ENCODE data around the gene RIMS4.

The RIMS4 gene

DNA sequence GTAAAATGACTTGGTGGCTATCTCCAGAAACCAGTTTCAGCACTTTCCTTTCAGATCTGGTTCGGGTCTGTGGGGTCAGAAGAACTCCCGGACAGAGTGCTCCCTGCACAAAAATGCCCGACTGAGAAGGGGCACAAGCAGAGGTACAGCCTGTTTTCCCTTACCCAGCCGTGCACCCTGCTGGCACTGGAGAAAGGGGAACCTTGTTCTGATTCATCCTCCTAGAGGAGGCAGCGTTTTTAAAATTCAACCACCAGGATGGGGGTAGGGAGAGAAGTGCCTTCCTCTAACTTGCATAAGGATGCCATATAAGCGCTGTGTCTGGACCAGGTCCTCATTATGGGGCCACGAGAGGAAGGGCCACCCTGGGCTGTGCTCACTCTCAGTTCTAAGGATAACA is 17.6 kb downstream of the RIMS4 start:
- H3K4me3 ChIP-seq (ENCODE audit: low read depth, low read length): no peak overlapping the region
- no peak for DNase-seq
- in situ Hi-C loops (cut with HindIII; ENCODE audit: low pct_ligation_motif_present, low sequenced_read_pairs): no loop called here
- no peak overlapping the region for H3K27ac ChIP-seq
- TF ChIP-seq, protein P1, sequence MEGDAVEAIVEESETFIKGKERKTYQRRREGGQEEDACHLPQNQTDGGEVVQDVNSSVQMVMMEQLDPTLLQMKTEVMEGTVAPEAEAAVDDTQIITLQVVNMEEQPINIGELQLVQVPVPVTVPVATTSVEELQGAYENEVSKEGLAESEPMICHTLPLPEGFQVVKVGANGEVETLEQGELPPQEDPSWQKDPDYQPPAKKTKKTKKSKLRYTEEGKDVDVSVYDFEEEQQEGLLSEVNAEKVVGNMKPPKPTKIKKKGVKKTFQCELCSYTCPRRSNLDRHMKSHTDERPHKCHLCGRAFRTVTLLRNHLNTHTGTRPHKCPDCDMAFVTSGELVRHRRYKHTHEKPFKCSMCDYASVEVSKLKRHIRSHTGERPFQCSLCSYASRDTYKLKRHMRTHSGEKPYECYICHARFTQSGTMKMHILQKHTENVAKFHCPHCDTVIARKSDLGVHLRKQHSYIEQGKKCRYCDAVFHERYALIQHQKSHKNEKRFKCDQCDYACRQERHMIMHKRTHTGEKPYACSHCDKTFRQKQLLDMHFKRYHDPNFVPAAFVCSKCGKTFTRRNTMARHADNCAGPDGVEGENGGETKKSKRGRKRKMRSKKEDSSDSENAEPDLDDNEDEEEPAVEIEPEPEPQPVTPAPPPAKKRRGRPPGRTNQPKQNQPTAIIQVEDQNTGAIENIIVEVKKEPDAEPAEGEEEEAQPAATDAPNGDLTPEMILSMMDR (IDR thresholded peaks at IDR 0.05; ENCODE audit: low read depth, low read length, missing control alignments): no peak
- no peaks in the 10 kb centered on the region for H3K36me3 ChIP-seq (replicated peaks)
- peaks cover 8% of the 10 kb centered on the region for H3K27me3 ChIP-seq (replicated peaks)

- TF ChIP-seq, protein P1 (IDR thresholded peaks at IDR 0.05; ENCODE audit: low read depth, low read length, missing control alignments): no peak
- Histone ChIP-seq H3K27me3 (replicated peaks) (peaks cover 2% of the 10 kb centered on the region), H3K27ac (no peak overlapping the region), H3K36me3 (replicated peaks) (no peaks in the 10 kb centered on the region), H3K4me3 (ENCODE audit: low read depth, low read length) (no peak overlapping the region)
- no peak for DNase-seq
- in situ Hi-C loops (cut with HindIII; ENCODE audit: low pct_ligation_motif_present, low sequenced_read_pairs): no loop called here
These were observed 19.5 kb downstream of the RIMS4 start for GRCh38 chr20:44790638-44791393.

GRCh38 chr20:44788706-44789456 is 21.5 kb downstream of the RIMS4 start:
- H3K27ac ChIP-seq: no peak overlapping the region
- in situ Hi-C loops (cut with HindIII; ENCODE audit: low pct_ligation_motif_present, low sequenced_read_pairs): no loop called here
- no peaks in the 10 kb centered on the region for H3K36me3 ChIP-seq (replicated peaks)
- H3K27me3 ChIP-seq (replicated peaks): no peaks in the 10 kb centered on the region
- DNase-seq: no peak
- no peak overlapping the region for H3K4me3 ChIP-seq (ENCODE audit: low read depth, low read length)
- TF ChIP-seq, protein P1 (IDR thresholded peaks at IDR 0.05; ENCODE audit: low read depth, low read length, missing control alignments): no peak

- no peak for DNase-seq
- Histone ChIP-seq H3K4me3 (ENCODE audit: low read depth, low read length) (no peak overlapping the region), H3K27ac (no peak overlapping the region), H3K27me3 (replicated peaks) (no peaks in the 10 kb centered on the region), H3K36me3 (replicated peaks) (no peaks in the 10 kb centered on the region)
- TF ChIP-seq, protein P1 (IDR thresholded peaks at IDR 0.05; ENCODE audit: low read depth, low read length, missing control alignments): no peak
- in situ Hi-C loops (cut with HindIII; ENCODE audit: low pct_ligation_motif_present, low sequenced_read_pairs): no loop called here
These were observed 23.0 kb downstream of the RIMS4 start for GRCh38 chr20:44787299-44787698.

- TF ChIP-seq, protein P1 (IDR thresholded peaks at IDR 0.05; ENCODE audit: low read depth, low read length, missing control alignments): no peak
- Histone ChIP-seq H3K27ac (no peak overlapping the region), H3K27me3 (replicated peaks) (no peaks in the 10 kb centered on the region), H3K36me3 (replicated peaks) (no peaks in the 10 kb centered on the region), H3K4me3 (ENCODE audit: low read depth, low read length) (no peak overlapping the region)
- DNase-seq: no peak
- in situ Hi-C loops (cut with HindIII; ENCODE audit: low pct_ligation_motif_present, low sequenced_read_pairs): no loop called here
These were observed 24.6 kb downstream of the RIMS4 start for GRCh38 chr20:44785768-44786167.

Measured in brain microvascular endothelial cell (primary cell).